Naive B cell (primary cell): ENCODE measurements around the gene DUSP15. TPM values are rescaled to one million over a fixed set of nuclear protein-coding genes. Genes with fewer than 3 reads are reported as not detected.
A peak's percentile ranks its signal among the peaks of the same experiment; 100 is the strongest.

ENCODE experiments used
- ATAC-seq, 2 donors: fragments of 150-1000 bp; cut with Tn5 transposase; 2 replicates each; pipeline ENCODE4 v1.10.0; 2021; ENCODE audit warnings: low read depth in 2 of 2, mild to moderate bottlenecking in 2 of 2, moderate library complexity in 2 of 2
- DNase-seq: peaks from one replicate; pipeline ENCODE4 v3.0.0; 2022
- H3K27ac Mint-ChIP-seq, 6 donors: one replicate each; pipeline ENCODE4 v1.8.0; 2020 to 2022; ENCODE audit warnings: mild to moderate bottlenecking in 6 of 6, mixed read lengths in 6 of 6, moderate library complexity in 5 of 6, inconsistent platforms in 2 of 6
- H3K27me3 Mint-ChIP-seq, 3 donors: one replicate each; pipeline ENCODE4 v1.8.0; 2021 to 2022; ENCODE audit warnings: mixed read lengths in 3 of 3, mild to moderate bottlenecking in 1 of 3
- H3K36me3 Mint-ChIP-seq, 2 donors: one replicate each; pipeline ENCODE4 v1.8.0; 2020 to 2022; ENCODE audit warnings: mixed read lengths in 2 of 2, inconsistent platforms in 1 of 2, mild to moderate bottlenecking in 1 of 2
- H3K4me1 Mint-ChIP-seq, 3 donors: one replicate each; pipeline ENCODE4 v1.8.0; 2020 to 2022; ENCODE audit warnings: mixed read lengths in 3 of 3, inconsistent platforms in 1 of 3, mild to moderate bottlenecking in 1 of 3, moderate library complexity in 1 of 3
- H3K4me3 Mint-ChIP-seq, 8 donors: one replicate each; pipeline ENCODE4 v1.8.0; 2020 to 2022; ENCODE audit warnings: mild to moderate bottlenecking in 8 of 8, mixed read lengths in 8 of 8, moderate library complexity in 8 of 8, inconsistent platforms in 2 of 8
- H3K9me3 Mint-ChIP-seq, 7 donors: one replicate each; pipeline ENCODE4 v1.8.0; 2020 to 2022; ENCODE audit warnings: mixed read lengths in 7 of 7, mild to moderate bottlenecking in 5 of 7, inconsistent platforms in 2 of 7, moderate library complexity in 1 of 7
- polyA plus RNA-seq, 6 donors: library from polyadenylated mRNA; unstranded; fragments of 300-500 nt; fragmentation: Illumina TruSeq; gene quantifications; one replicate each; pipeline ENCODE4 v1.2.3, GENCODE V29; 2021; ENCODE audit warnings: low read depth in 6 of 6

Gene DUSP15
- polyA plus RNA-seq, 6 donors from 2014 or later = 1.7 TPM; not detected in 5

DNA sequence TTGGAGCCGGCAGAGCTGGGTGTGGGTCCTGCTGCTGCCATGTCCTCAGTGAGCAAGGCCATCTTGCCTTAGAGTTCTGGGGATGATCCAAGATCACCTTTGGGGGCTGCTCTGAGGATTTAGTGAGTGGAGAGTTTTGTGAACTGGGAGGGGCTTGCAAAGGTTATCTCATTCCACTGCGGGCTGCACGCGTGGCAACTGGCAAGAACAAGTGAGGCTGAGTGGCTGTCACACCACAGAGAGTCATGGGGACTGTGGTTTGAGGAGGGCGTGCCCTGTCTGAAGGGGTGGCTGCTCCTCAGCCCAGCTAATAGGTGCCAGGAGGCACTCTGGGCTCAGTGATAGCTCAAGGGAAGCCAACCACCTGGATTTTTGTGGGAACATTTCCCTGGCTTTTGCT lies 37.7 kb upstream of the DUSP15 start:
- Mint-ChIP-seq H3K9me3 (no peaks in the 10 kb centered on the region), H3K4me3 (no peak overlapping the region), H3K27me3 (no peaks in the 10 kb centered on the region), H3K36me3 (no peaks in the 10 kb centered on the region), H3K4me1 (no peaks in the 10 kb centered on the region), H3K27ac (no peak overlapping the region)
- DNase-seq (no peak), ATAC-seq (no peak)

DNA sequence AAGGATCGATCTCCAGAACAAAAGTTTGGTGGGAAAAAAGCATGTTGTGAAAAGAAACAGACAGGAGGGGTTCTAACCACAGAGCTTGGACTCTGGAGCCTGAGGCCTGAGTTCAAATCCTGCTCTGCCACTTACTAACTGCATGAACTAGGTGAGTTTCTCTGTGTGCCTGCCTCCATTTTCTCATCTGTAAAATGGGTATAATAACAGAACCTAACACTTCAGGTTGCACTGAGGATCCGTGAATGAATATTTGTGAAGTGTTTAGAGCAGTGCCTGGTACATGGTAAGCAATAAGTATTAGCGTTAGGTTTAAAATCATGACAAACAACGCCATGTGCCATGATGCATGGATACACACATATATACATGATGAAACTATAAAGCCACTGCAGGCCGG lies 36.7 kb upstream of the DUSP15 start:
- H3K4me1 Mint-ChIP-seq = no peaks in the 10 kb centered on the region
- H3K9me3 Mint-ChIP-seq = no peaks in the 10 kb centered on the region
- H3K27ac Mint-ChIP-seq = peak overlapping the region in 1 of 6 donors; percentile 47
- H3K36me3 Mint-ChIP-seq = no peaks in the 10 kb centered on the region
- no peak overlapping the region for H3K4me3 Mint-ChIP-seq
- DNase-seq (no peak), ATAC-seq (no peak)
- H3K27me3 Mint-ChIP-seq = no peaks in the 10 kb centered on the region

DNA sequence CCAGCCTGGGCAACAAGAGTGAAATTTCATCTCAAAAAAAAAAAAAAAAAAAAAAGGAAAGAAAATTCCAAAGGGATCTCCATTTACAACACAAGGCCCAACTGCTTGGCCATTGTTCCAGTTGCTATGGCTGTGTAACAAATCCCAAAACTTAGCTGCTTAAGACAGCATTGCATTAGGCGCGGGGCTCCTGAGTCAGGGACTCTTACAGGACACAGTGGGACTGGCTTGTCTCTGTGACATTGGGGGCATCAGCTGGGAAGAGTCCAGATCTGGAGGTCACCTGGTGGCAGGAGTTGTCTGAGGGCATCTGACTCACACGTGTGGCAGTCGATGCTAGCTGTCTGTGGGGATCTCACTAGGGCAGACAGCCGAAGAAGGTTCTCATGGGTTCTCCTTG lies 35.7 kb upstream of the DUSP15 start:
- Mint-ChIP-seq H3K27ac (no peak overlapping the region), H3K36me3 (no peaks in the 10 kb centered on the region), H3K4me1 (no peaks in the 10 kb centered on the region), H3K9me3 (no peaks in the 10 kb centered on the region), H3K4me3 (no peak overlapping the region), H3K27me3 (no peaks in the 10 kb centered on the region)
- no peak for DNase-seq
- ATAC-seq = no peak

DNA sequence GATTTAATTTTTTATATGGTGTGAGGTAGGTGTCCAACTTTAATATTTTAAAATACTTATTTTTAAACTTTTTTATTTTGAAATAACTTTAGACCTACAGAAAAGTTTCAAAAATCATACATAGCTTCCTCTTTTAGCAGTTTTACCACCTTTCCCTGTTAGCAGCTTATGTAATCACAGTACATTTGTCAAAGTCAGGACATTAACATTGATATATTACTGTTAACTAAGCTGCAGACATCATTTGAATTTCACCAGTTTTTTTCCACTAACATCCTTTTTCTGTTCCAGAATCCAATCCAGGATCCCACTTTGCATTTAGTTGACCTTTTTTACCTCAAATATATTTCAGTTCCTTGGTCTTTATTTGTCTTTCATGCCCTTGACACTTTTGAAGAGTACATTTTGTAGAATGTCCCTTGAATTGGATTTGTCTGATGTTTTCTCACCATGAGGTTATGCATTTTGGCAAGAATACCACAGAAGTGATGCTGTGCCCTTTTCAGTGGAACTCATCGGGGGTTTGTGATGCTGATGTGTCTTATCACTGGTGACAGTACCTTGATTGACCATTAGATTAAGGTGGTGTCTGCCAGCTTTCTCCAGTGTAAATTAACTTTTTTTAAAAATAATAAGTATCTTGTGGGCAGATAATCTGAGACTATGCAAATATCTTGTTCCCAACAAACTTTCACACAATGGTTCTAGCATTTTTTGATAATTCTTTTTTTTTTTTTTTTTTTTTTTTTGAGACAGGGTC lies 33.5 kb upstream of the DUSP15 start:
- H3K4me1 Mint-ChIP-seq = no peaks in the 10 kb centered on the region
- H3K36me3 Mint-ChIP-seq = no peaks in the 10 kb centered on the region
- no peaks in the 10 kb centered on the region for H3K9me3 Mint-ChIP-seq
- no peak overlapping the region for H3K4me3 Mint-ChIP-seq
- DNase-seq (no peak), ATAC-seq (no peak)
- H3K27ac Mint-ChIP-seq = no peak overlapping the region
- no peaks in the 10 kb centered on the region for H3K27me3 Mint-ChIP-seq

DNA sequence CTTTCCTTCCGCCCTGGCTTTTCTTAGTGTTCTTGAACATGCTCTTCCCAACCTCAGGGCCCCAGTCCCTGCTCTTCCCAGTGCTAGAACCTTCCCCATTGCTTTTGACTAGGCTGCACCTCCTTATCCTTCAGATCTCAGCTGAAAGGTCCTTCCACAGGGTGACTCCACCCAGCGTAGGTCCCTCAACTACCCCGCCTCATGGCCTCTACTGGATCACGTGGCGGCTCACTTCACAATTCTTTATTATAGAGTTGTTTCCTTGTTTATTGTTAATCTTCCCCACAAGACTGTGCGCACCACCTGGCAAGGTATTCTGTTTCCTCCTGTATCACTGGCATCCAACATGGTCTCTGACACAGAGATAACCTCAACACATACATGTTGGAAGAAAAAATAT lies 31.3 kb upstream of the DUSP15 start:
- DNase-seq (no peak), ATAC-seq (no peak)
- Mint-ChIP-seq H3K9me3 (no peaks in the 10 kb centered on the region), H3K4me3 (no peak overlapping the region), H3K27me3 (no peaks in the 10 kb centered on the region), H3K27ac (no peak overlapping the region), H3K36me3 (no peaks in the 10 kb centered on the region), H3K4me1 (no peaks in the 10 kb centered on the region)

DNA sequence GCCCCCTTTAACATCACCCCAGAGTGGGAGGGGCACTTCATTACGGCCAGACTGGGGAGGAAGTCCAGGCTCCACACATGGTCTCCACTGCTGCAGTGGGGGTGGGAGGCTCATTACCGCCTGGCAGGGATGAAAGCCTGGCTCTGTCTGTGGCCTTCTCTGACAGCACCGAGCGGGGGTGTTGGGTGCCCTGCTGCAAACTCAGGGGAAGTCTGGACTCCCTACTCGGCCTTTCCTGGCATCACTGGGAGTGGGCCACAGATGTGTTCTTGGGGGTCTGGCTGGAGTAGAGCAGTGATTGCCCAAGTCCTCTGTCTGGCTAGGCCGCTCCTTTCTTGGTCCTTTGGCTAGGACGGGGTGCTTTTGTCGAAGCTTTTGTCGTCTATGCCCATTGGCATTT lies 27.2 kb upstream of the DUSP15 start:
- H3K4me1 Mint-ChIP-seq = peaks cover 0 to 10% (median 8%) of the 10 kb centered on the region in 3 donors
- H3K9me3 Mint-ChIP-seq = no peaks in the 10 kb centered on the region
- DNase-seq = no peak
- H3K36me3 Mint-ChIP-seq = no peaks in the 10 kb centered on the region
- no peak overlapping the region for H3K4me3 Mint-ChIP-seq
- H3K27ac Mint-ChIP-seq = peak overlapping the region; percentile 50 to 96 (median 86)
- no peak for ATAC-seq
- H3K27me3 Mint-ChIP-seq = no peaks in the 10 kb centered on the region

DNA sequence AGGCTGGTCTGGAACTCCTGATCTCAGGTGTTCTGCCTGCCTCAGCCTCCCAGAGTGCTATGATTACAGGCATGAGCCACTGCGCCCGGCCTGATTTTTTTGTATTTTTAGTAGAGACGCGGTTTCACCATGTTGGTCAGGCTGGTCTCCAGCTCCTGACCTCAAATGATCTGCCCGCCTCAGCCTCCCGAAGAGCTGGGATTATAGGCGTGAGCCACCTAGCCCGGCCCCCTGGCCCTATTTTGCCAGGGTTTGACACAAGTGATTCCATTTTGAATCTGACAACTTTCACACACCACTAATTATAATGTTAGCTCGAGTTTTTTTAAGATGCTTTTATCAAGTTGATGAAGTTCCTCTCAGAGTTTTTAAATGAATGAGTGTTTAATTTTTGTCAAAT lies 25.7 kb upstream of the DUSP15 start:
- DNase-seq (no peak), ATAC-seq (no peak)
- Mint-ChIP-seq H3K4me1 (peaks cover 0 to 10% (median 8%) of the 10 kb centered on the region in 3 donors), H3K4me3 (no peak overlapping the region), H3K27me3 (no peaks in the 10 kb centered on the region), H3K36me3 (no peaks in the 10 kb centered on the region), H3K9me3 (no peaks in the 10 kb centered on the region), H3K27ac (peak overlapping the region; percentile 36 to 90 (median 82))

DNA sequence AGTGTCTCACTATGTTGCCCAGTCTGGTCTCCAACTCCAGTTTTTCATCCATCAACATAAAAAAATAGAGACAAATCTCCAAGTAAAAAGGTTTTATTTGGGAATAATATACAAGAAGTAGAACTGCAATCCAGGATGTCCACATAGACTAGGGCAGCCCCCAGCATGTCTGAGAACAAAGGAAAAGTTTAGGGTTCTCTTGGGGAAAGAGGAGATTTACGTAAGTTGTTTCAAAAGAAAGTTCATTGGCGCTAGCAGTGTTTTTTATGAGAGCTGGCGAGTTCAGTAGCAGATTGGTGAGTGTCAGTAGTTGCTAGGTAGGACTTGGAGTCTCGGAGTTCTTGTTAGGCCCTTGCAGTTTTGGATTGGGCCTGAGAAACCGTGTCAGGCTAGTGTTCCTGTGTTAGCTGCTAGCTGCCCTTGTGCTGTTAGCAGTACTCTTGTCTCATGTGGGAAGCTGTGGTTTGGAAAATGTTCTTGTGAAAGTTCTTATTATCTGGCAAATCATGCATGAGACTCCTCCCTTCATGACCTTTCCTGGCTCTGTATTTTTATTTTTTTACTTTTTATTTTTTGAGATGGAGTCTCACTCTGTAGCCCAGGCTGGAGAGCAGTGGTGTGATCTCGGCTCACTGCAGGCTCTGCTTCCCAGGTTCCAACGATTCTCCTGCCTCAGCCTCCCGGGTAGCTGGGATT lies 24.8 kb upstream of the DUSP15 start:
- DNase-seq = peak; percentile 80
- peak; percentile 99 to 100 for ATAC-seq
- Mint-ChIP-seq H3K36me3 (no peaks in the 10 kb centered on the region), H3K4me1 (peaks cover 4 to 10% (median 8%) of the 10 kb centered on the region in 3 donors), H3K27me3 (peaks cover 0 to 2% (median 0%) of the 10 kb centered on the region in 3 donors), H3K27ac (peak overlapping the region; percentile 46 to 96 (median 92)), H3K9me3 (no peaks in the 10 kb centered on the region), H3K4me3 (peak overlapping the region in 7 of 8 donors; percentile 16 to 73 (median 38))

DNA sequence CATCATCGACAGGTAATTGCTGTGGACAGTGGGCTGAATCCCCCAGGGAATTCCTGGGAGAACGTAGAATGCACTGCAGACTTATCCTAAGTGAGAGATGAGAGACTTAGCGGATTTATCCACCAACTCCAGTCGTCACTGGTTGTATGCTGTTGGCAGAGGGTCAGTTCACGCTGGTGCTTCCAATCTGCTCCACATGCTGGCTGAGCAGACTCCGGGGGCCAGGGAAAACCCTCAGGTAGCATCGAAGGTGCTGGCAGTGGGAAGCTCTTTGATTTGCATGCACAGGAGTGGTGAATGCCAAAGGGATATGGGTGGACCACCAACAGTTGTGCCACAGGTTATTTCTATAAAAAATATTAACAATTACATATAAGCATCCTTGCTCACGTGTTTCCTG lies 20.3 kb upstream of the DUSP15 start:
- no peak overlapping the region for H3K27ac Mint-ChIP-seq
- H3K36me3 Mint-ChIP-seq = no peaks in the 10 kb centered on the region
- peaks cover 0 to 6% (median 4%) of the 10 kb centered on the region in 3 donors for H3K27me3 Mint-ChIP-seq
- no peak overlapping the region for H3K4me3 Mint-ChIP-seq
- ATAC-seq = no peak
- peaks cover 8 to 12% (median 8%) of the 10 kb centered on the region in 3 donors for H3K4me1 Mint-ChIP-seq
- no peaks in the 10 kb centered on the region for H3K9me3 Mint-ChIP-seq
- no peak for DNase-seq

DNA sequence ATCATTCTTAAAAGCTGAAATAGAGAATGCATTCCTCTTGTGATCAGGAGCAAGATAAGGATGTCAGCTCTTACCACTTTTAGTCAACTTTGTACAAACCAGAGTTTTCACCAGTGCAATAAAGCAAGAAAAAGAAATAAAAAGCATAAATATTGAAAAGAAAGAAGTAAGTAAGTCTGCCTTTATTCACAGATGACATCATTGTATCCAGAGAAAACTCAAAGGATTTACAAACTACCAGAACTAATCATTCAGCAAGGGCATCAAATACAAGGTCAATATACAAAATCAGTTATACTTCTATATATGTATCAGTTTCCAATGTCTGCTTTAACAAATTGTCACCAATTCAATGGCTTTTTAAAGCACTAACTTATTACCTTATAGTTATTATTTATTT lies 13.5 kb upstream of the DUSP15 start:
- peaks cover 0 to 12% (median 4%) of the 10 kb centered on the region in 3 donors for H3K27me3 Mint-ChIP-seq
- ATAC-seq = no peak
- no peak overlapping the region for H3K4me3 Mint-ChIP-seq
- peaks cover 6 to 22% (median 20%) of the 10 kb centered on the region in 3 donors for H3K4me1 Mint-ChIP-seq
- H3K27ac Mint-ChIP-seq = no peak overlapping the region
- DNase-seq = no peak
- H3K36me3 Mint-ChIP-seq = no peaks in the 10 kb centered on the region
- no peaks in the 10 kb centered on the region for H3K9me3 Mint-ChIP-seq

DNA sequence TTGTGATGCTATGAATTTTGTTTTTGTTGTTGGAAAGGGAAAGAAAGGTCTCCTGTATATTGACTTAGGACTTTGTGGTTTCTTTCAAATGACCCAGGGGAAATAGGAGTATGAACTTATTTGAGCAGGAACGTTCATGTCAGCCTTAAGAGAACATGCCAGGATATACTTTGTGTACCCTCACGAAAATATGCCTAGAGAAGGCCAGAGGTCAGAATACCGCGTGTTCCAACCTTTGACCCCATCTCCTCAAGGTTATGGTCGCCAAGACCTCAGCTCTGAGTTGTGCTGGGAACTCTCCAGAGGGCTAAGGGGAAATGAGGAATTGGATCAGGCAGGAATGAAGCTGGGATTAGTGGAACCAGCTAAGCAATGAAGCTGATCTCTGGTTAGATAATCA lies 11.6 kb upstream of the DUSP15 start:
- Mint-ChIP-seq H3K4me3 (peak overlapping the region in 2 of 8 donors; percentile 87 to 98), H3K27me3 (peaks cover 0 to 12% (median 4%) of the 10 kb centered on the region in 3 donors), H3K27ac (no peak overlapping the region), H3K36me3 (no peaks in the 10 kb centered on the region), H3K4me1 (peaks cover 6 to 22% (median 21%) of the 10 kb centered on the region in 3 donors), H3K9me3 (no peaks in the 10 kb centered on the region)
- DNase-seq (no peak), ATAC-seq (no peak)

DNA sequence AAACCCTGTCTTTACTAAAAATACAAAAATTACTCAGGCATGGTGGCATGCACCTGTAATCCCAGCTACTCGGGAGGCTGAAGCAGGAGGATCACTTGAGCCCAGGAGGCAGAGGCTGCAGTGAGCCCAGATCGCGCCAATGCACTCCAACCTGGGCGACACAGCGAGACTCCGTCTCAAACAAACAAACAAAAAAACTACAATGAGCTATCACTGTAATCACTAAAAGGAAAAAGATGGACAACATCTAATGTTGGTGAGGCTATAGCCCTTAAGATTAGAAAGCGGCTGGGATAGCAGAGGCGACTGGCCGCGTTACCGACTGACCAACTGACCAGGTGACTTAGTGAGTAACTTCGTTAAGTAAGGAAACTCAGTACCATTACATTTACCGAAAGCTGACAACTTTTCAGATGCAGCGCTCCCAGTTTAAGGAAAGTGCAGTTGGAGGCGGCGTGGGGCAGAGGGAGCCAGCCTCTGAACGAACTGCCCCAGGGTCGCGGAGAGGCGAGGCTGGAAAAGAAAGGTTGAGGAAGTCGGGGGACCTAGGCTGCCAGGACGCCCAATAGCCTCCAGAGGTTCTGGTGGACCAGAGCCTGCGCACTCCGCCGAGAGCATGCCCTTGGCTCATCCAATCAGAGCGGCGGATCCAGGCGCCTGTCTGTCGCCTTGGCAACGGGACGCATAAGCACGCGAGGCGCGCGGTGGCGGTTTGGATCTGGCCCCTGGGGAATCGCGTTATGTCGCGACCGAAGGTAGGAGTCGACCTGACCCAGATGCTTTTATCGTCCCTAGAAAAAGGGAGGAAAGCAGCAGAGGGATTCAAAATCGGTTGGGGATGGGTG lies 9.0 kb upstream of the DUSP15 start:
- Mint-ChIP-seq H3K27me3 (no peaks in the 10 kb centered on the region), H3K36me3 (no peaks in the 10 kb centered on the region), H3K4me1 (peaks cover 6 to 22% (median 21%) of the 10 kb centered on the region in 3 donors), H3K27ac (peak overlapping the region; percentile 91 to 99 (median 93)), H3K4me3 (peak overlapping the region; percentile 87 to 98 (median 96)), H3K9me3 (no peaks in the 10 kb centered on the region)
- ATAC-seq (peak; percentile 86 to 88), DNase-seq (peak; percentile 76)

DNA sequence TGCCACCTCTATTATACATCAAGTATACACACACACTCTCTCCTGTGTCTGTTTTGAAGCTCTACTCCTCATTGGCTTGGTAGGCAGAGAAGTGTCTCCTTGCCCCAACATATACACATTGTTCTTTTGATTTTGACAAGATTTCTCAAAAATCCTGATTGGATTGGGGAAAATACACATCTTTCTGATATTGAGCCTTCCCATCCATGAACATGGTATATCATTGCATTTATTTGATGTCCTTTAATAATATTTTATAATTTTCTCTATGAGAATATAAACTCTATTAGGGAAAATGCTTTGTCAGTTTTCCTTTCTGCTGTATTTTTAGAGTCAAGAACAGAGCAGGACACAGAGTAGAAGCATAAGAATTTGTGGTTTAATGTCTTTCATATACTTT lies 7.4 kb upstream of the DUSP15 start:
- H3K27ac Mint-ChIP-seq = no peak overlapping the region
- H3K9me3 Mint-ChIP-seq = no peaks in the 10 kb centered on the region
- no peak for ATAC-seq
- H3K27me3 Mint-ChIP-seq = peaks cover 0 to 3% (median 2%) of the 10 kb centered on the region in 3 donors
- no peak for DNase-seq
- peaks cover 6 to 22% (median 21%) of the 10 kb centered on the region in 3 donors for H3K4me1 Mint-ChIP-seq
- no peaks in the 10 kb centered on the region for H3K36me3 Mint-ChIP-seq
- peak overlapping the region in 1 of 8 donors; percentile 87 for H3K4me3 Mint-ChIP-seq
